Peyer's patch (tissue), 4 donors: Measurements from ENCODE around the gene KCNA10. TPM values are rescaled to one million over a fixed set of nuclear protein-coding genes. Genes with fewer than 3 reads are reported as not detected.

Experiments
- DNase-seq, 3 donors: peaks; one replicate each; pipeline ENCODE4 v3.0.0-alpha.2; 2017 to 2019
- H3K27ac ChIP-seq, 4 donors: fragments of 200-600 bp; sonication (generic); one replicate each; pipeline ENCODE4 v1.5.1; 2016 to 2019
- H3K27me3 ChIP-seq, 2 donors: fragments of 200-600 bp; sonication (generic); one replicate each; pipeline ENCODE4 v1.5.1; 2019
- H3K36me3 ChIP-seq, 3 donors: fragments of 200-600 bp; sonication (generic); one replicate each; pipeline ENCODE4 v1.5.1; 2016 to 2019
- H3K4me1 ChIP-seq, 4 donors: fragments of 200-600 bp; sonication (generic); one replicate each; pipeline ENCODE4 v1.5.1; 2016 to 2019
- H3K4me3 ChIP-seq, 4 donors: fragments of 200-600 bp; sonication (generic); 1 replicate in 3 of 4; 2 replicates in 1 of 4; pipeline ENCODE4 v1.5.1; 2016 to 2019; ENCODE audit warnings: mild to moderate bottlenecking in 1 of 4
- H3K9me3 ChIP-seq, 4 donors: fragments of 200-600 bp; sonication (generic); one replicate each; pipeline ENCODE4 v1.5.1; 2016 to 2019; ENCODE audit warnings: mild to moderate bottlenecking in 1 of 4
- POLR2A ChIP-seq, 2 donors: fragments of 450-650 bp; IDR thresholded peaks; one replicate each; pipeline ENCODE4 v1.5.1; 2017; ENCODE audit warnings: antibody characterized with exemption in 2 of 2, mild to moderate bottlenecking in 2 of 2, moderate library complexity in 2 of 2
- total RNA-seq, 4 donors: library from RNA; depleted of rRNA; stranded (reverse); fragments of >200 nt; gene quantifications; one replicate each; pipeline ENCODE4 v1.1.0, GENCODE V29; 2016
- TF ChIP-seq, protein P1 (sequence below), 6 experiments: fragments of 450-650 bp in 4 of 6; fragments of 200-600 bp in 2 of 6; sonication (generic) in 1 of 6; IDR thresholded peaks; one replicate each; pipeline ENCODE4 v1.5.1; 2017 to 2019; ENCODE audit warnings: antibody characterized with exemption in 6 of 6, mild to moderate bottlenecking in 3 of 6, moderate library complexity in 1 of 6

KCNA10 gene
- total RNA-seq, 4 donors from 2014 or later: not detected

DNA sequence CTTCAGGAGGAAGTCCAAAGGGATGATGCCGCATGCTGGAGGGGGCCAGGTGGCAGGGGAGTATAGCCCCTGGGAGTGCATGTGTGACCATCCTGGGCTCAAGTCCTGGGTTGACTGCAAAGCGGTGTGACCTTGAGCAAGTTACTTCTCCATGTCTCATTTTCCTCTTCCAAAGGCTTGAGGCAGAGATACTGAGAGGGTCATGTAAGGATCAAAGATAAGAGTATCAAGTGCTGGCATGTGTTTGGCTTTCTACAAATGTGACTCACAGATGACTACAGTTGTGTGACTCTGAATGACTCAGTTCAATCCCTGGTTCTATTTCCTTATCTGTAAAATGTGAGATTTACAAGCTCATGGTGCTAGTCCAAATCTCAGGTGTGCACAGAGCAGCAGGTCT, 41.9 kb downstream of the KCNA10 start:
- Histone ChIP-seq H3K9me3 (no peaks in the 10 kb centered on the region), H3K27ac (peak overlapping the region in 1 of 4 donors; percentile 15), H3K27me3 (no peaks in the 10 kb centered on the region), H3K36me3 (no peaks in the 10 kb centered on the region), H3K4me3 (no peak overlapping the region), H3K4me1 (no peaks in the 10 kb centered on the region)
- no peak for DNase-seq
- TF ChIP-seq, protein P1, sequence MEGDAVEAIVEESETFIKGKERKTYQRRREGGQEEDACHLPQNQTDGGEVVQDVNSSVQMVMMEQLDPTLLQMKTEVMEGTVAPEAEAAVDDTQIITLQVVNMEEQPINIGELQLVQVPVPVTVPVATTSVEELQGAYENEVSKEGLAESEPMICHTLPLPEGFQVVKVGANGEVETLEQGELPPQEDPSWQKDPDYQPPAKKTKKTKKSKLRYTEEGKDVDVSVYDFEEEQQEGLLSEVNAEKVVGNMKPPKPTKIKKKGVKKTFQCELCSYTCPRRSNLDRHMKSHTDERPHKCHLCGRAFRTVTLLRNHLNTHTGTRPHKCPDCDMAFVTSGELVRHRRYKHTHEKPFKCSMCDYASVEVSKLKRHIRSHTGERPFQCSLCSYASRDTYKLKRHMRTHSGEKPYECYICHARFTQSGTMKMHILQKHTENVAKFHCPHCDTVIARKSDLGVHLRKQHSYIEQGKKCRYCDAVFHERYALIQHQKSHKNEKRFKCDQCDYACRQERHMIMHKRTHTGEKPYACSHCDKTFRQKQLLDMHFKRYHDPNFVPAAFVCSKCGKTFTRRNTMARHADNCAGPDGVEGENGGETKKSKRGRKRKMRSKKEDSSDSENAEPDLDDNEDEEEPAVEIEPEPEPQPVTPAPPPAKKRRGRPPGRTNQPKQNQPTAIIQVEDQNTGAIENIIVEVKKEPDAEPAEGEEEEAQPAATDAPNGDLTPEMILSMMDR (IDR thresholded peaks at IDR 0.05): no peak
- TF ChIP-seq POLR2A (IDR thresholded peaks at IDR 0.05): no peak

GRCh38 chr1:110476028-110476765, 42.8 kb downstream of the KCNA10 start:
- Histone ChIP-seq H3K4me1 (no peaks in the 10 kb centered on the region), H3K27me3 (no peaks in the 10 kb centered on the region), H3K9me3 (no peaks in the 10 kb centered on the region), H3K4me3 (no peak overlapping the region), H3K36me3 (no peaks in the 10 kb centered on the region), H3K27ac (no peak overlapping the region)
- TF ChIP-seq, protein P1 (IDR thresholded peaks at IDR 0.05): no peak
- TF ChIP-seq POLR2A (IDR thresholded peaks at IDR 0.05): no peak
- no peak for DNase-seq

DNA sequence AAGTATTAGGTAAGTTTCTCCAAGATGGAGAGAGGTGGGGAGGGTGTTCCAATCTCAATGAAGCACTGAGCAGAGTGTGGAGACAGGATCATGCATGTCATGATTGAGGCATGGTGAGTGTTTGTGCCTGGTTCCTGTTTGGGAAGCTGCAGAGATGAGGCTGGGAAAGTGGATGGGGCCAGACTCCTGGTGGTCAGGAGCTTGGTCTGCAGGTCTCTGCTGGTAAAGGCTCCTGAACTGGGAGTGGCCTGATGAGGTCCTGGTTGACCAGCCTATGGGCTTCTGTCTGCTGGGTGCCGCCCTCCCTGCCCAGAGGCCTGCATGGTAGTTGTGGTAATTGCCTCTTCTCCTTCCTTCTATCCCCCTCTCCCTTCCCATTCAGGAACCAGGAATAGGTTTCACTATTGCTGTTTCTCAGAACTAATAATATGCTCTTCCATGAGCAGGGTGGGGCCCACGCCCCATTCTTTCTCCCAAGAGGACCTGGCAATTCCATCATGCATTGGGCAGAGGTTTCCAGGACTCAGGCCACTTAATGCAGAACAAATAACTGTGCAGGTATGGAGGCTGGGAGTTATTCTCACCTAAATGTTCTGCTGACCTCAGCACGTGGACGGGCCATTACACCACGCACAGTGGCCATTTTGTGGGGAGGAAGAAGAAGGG, 43.5 kb downstream of the KCNA10 start:
- Histone ChIP-seq H3K9me3 (no peaks in the 10 kb centered on the region), H3K27ac (no peak overlapping the region), H3K4me1 (no peaks in the 10 kb centered on the region), H3K27me3 (no peaks in the 10 kb centered on the region), H3K4me3 (no peak overlapping the region), H3K36me3 (no peaks in the 10 kb centered on the region)
- peak in 1 of 3 donors; percentile 14 for DNase-seq
- TF ChIP-seq POLR2A (IDR thresholded peaks at IDR 0.05): no peak
- TF ChIP-seq, protein P1 (IDR thresholded peaks at IDR 0.05): no peak

GRCh38 chr1:110474444-110474843, 44.5 kb downstream of the KCNA10 start:
- TF ChIP-seq, protein P1 (IDR thresholded peaks at IDR 0.05): no peak
- no peak for TF ChIP-seq POLR2A (IDR thresholded peaks at IDR 0.05)
- DNase-seq: peak in 1 of 3 donors; percentile 24
- Histone ChIP-seq H3K36me3 (no peaks in the 10 kb centered on the region), H3K4me1 (no peaks in the 10 kb centered on the region), H3K27ac (no peak overlapping the region), H3K9me3 (no peaks in the 10 kb centered on the region), H3K4me3 (no peak overlapping the region), H3K27me3 (no peaks in the 10 kb centered on the region)

GRCh38 chr1:110472546-110472945, 46.4 kb downstream of the KCNA10 start:
- H3K4me1 ChIP-seq: no peaks in the 10 kb centered on the region
- no peak overlapping the region for H3K4me3 ChIP-seq
- no peaks in the 10 kb centered on the region for H3K36me3 ChIP-seq

More at GRCh38 chr1:110472546-110472945, 46.4 kb downstream of the KCNA10 start:
- DNase-seq: no peak
- no peak for TF ChIP-seq POLR2A (IDR thresholded peaks at IDR 0.05)
- TF ChIP-seq, protein P1 (IDR thresholded peaks at IDR 0.05): no peak
- H3K27me3 ChIP-seq: no peaks in the 10 kb centered on the region
- no peaks in the 10 kb centered on the region for H3K9me3 ChIP-seq
- H3K27ac ChIP-seq: no peak overlapping the region
